HG02885 (cell line): ENCODE measurements around the gene LNX1.

ENCODE experiments used
- ATAC-seq: cut with Tn5 transposase; IDR thresholded peaks from one replicate; pipeline ENCODE4 v1.9.1; 2021; ENCODE audit warnings: mild to moderate bottlenecking; ENCODE audit not compliant: unreplicated experiment, poor library complexity

LNX1 gene

GRCh38 chr4:53505947-53506346 is 85.3 kb downstream of the LNX1 start:
- no peak for ATAC-seq

DNA sequence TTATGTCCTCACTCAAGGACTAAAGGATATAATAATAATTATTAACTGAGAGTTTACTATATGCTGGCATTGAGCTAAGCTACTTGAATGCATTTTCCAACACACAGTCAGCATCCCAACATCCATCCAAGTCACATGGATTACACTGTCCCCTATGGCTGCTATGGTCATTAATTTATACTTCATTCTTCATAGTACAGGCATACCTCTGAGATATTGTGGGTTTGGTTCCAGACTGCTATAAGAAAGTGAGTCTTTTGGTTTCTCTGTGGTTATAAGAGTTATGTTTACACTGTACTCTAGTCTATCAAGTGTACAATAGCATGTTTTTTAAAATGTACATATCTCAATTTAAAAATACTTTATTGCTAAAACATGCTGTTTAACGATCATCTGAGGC is 89.2 kb downstream of the LNX1 start:
- ATAC-seq, result no peak

GRCh38 chr4:53501561-53501960 is 89.7 kb downstream of the LNX1 start:
- no peak for ATAC-seq

- ATAC-seq, result no peak
Measured at GRCh38 chr4:53500546-53500945, 90.7 kb downstream of the LNX1 start.

- ATAC-seq, result no peak
Measured at GRCh38 chr4:53499791-53500190, 91.5 kb downstream of the LNX1 start.

GRCh38 chr4:53498706-53499105 is 92.6 kb downstream of the LNX1 start:
- no peak for ATAC-seq

DNA sequence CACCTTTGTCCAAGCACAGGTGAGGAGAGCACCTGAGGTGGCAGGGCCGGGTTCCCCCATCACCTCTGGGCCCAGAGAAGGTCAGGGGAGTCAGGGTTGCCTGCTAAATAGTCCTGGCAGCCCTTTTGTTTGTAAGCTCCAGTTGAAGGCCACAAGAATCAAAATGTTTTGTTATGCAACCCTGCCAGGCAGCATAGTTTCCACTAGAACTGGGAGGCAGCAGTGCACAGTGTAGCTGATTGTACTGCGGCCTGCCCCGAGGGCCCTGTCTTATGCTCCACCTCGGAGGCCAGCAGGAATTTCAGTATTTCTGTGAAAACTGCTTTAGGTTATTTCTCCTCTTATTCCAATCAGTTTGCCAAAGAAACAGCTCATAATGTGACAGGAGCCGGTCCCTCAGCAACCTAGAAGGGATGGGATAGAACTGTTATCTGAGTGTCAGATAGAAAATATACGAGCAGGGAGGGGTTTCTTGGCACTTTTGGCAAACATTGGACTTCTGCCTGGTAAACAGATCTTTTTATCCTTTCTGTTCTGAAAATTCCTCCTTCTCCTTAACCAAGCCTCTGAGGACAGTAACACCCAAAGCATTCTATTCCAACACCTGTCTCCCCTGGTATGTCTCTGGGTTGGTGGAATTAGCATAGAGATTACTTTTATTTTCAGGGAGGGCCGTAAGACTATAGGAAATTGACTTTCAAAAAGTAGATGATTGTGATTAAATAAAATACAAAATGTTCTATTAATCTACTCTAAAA is 93.6 kb downstream of the LNX1 start:
- no peak for ATAC-seq

GRCh38 chr4:53494851-53495250 is 96.4 kb downstream of the LNX1 start:
- ATAC-seq, result no peak

DNA sequence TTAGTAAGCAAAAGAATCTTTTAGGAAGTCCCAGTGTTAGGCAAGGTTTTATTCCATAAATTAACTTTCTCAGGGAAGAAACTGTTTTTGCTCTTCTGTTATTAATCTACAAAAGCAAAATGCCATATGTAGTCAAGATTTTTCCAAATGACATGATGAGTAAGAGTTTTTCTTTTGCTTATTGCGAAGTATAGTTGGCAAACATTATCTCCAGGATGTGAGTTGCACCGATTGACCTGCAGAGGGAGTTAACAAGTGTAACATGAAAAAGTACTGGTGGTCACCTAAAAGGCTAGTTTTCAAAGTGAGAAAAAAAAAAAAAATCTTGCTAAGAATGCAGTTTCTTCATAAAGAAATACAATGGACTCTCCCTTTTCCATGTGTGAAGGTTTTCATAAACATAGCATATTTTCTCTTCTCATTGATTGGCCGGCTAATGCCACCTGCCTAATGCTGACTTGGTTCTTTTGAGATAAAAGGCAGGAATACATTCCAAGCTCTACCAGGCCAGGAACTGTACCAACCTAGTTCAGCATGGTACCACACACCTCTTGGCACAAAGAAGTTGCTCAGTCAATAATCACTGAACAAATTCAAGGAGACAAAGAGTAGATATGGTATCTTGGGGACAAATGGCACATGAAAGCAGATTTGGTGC is 100.2 kb downstream of the LNX1 start:
- ATAC-seq, result no peak

GRCh38 chr4:53490161-53490956 is 100.9 kb downstream of the LNX1 start:
- no peak for ATAC-seq

GRCh38 chr4:53489279-53489889 is 101.9 kb downstream of the LNX1 start:
- ATAC-seq, result no peak

DNA sequence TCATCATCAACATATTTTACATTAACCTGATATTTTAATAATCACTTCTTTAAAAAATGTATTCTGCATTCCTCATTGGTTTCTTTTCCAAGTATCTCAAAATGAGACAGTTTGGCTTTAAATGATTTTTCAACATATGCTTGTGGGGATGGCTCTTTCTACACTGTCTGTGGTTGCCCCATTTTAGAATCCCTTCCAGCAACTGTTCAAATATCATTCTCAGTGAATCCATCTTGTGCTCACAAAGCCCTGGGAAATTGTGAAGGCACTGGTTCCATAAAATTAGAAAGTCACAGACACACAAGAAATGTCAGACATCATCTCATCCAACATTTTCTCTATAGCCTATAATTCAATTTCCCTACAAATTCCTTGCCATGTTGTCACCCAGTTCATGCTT is 103.5 kb downstream of the LNX1 start:
- no peak for ATAC-seq

- no peak for ATAC-seq
Measured at GRCh38 chr4:53485658-53486040, 105.6 kb downstream of the LNX1 start.

DNA sequence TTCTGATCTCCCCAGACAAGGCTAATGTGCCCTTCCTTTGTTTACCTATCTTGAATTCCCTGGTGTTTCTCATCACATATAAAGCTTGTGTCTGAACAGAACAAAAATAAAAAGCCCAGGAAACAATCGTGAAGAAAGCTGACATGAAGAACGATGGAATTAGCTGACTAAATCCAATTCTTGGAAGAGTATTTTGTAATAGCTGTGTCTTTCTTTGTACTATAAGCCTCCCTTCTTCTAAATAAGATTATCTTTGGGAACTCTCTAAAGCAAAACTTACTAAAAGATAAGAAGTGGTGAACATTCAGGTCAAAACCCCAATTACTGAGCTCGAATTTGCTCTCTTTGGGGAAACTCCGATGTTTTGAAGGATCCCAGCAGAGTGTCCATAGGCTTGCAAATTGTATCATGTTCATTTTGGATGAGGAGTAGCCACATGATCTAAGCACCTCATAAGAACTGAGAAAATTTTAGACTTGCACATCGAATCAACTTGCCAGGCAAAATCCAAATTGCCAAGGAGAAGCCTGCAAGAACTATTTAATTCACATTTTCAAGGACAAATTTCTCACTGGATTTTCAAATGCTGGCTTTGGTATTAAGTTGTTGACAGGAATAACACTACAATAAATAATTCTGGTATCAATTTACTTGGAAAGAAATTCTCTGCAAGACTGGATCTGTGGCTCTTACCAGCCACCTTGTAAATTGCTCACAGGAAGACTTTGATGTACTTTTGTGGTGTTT is 106.2 kb downstream of the LNX1 start:
- ATAC-seq, result no peak

DNA sequence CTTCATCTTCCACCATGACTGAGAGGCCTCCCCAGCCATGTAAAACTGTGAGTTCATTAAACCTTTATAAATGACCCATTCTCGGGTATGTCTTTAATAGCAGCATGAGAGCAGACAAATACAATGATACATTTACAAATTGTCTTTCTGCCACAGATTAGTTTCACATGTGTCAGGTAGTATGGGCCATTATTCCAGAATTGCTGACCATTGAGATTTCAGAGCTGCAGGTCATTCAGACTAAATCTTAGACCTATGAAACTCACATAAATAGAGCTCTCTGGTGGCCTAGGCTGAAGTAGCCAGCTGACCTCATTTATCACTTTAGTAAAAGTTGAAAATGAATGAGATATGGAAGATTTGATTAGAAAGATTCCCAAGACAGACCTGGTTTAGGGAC is 108.0 kb downstream of the LNX1 start:
- ATAC-seq, result no peak

GRCh38 chr4:53481586-53481985 is 109.7 kb downstream of the LNX1 start:
- ATAC-seq, result no peak

GRCh38 chr4:53480909-53481308 is 110.4 kb downstream of the LNX1 start:
- ATAC-seq, result no peak

DNA sequence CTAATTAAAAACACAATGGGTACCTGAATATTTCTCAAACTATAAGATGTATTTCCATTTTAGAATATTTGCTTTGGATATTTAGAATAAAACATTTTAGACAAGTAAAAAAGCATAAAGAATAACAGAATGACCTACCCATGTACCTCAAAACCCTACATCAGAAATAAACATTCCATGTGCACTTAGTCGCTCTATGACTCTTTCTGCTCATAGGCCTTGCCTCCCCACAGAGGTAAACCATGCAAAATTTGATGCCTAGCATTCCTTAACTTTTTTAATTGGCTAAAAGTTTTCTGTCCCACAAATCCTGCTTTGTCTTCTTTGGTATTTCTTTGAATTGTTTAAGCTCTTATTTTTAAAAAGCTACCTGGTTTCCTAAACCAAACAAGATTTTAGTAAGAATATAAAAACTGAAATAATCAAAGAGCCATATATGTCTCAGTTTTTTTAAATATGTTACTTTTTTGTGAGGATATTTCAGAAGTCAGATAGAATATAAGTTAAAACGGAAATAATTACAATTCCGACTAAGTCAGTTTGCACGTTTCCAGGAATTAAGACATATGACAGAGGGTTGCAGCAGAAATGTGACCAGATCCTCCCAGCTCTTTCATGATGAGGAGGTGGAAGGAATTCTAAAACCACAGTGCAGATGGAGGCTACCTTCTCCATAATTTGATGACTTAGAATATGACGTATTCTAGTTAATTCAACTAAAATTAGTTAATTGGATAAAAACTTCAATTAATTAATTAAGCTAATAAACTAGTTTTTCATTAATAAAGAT is 111.4 kb downstream of the LNX1 start:
- no peak for ATAC-seq

DNA sequence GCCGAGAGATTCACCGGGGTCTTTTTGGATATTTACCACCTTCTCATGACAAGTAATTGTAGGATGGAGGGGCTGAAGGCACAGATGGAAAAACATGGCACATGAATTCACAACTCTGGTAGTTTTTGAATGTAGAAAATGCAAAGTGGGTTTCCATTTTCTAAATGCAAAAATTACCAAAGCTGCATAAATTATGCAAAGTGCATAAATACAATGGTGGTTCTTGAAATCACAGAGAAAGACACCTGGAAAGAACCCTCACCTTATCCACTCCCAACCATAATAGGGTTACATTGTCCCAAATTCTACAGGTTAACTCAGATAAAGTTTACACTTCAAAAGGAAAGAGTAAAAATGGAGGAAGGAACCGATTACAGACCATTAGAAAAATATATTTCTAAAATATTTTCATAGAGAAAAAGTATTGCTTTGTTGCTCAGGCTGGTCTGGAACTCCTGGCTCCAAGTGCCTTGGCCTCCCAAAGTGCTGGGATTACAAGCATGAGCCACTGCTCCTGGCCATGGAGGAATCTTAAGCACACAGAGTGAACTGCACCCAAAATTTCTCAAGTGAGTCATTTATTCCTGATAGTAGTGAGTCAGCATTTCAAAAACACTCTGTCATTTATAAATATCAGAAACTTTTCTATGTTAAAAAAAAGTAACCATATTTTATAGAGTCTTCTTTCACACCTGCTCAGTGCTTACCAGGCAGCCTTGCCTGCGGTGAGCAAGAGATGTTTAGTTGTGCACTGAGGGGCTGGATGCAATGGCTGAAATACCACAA is 112.4 kb downstream of the LNX1 start:
- no peak for ATAC-seq
